Cerebellar cortex (tissue), 1 donor: Measurements from ENCODE around the gene RBP7.

Experiments
- DNase-seq: peaks from one replicate; pipeline ENCODE4 v3.0.0-alpha.2; 2015; ENCODE audit warnings: low spot score

The RBP7 gene

GRCh38 chr1:10031461-10031860 is 34.4 kb downstream of the RBP7 start:
- DNase-seq = peak; percentile 57

- DNase-seq = peak; percentile 98
These were observed 35.7 kb downstream of the RBP7 start, which contains the start of gene UBE4B for GRCh38 chr1:10032590-10033358. Gene UBE4B (plus strand): TSS chr1:10032958. CDS start chr1:10033671, 713 bp downstream.

- peak; percentile 53 for DNase-seq
These were observed 36.4 kb downstream of the RBP7 start for GRCh38 chr1:10033359-10033845.

- DNase-seq = no peak
These were observed 45.7 kb downstream of the RBP7 start for GRCh38 chr1:10042746-10043145.

GRCh38 chr1:10045480-10046355 is 48.7 kb downstream of the RBP7 start:
- peak; percentile 96 for DNase-seq

- DNase-seq = peak; percentile 80
These were observed 49.5 kb downstream of the RBP7 start for GRCh38 chr1:10046356-10047085.

GRCh38 chr1:10048601-10049000 is 51.6 kb downstream of the RBP7 start:
- peak; percentile 82 for DNase-seq

- no peak for DNase-seq
These were observed 53.6 kb downstream of the RBP7 start for GRCh38 chr1:10050611-10051010.

GRCh38 chr1:10051656-10052055 is 54.6 kb downstream of the RBP7 start:
- DNase-seq = no peak

- no peak for DNase-seq
These were observed 55.3 kb downstream of the RBP7 start for GRCh38 chr1:10052347-10052746.

- DNase-seq = no peak
These were observed 57.4 kb downstream of the RBP7 start for GRCh38 chr1:10054465-10054864.

- DNase-seq = no peak
These were observed 59.6 kb downstream of the RBP7 start for GRCh38 chr1:10056599-10056987.

- DNase-seq = no peak
These were observed 60.3 kb downstream of the RBP7 start for GRCh38 chr1:10057343-10057742.

- DNase-seq = no peak
These were observed 60.8 kb downstream of the RBP7 start for GRCh38 chr1:10057796-10058195.

- peak; percentile 78 for DNase-seq
These were observed 62.3 kb downstream of the RBP7 start for GRCh38 chr1:10059342-10059718.

- no peak for DNase-seq
These were observed 63.5 kb downstream of the RBP7 start for GRCh38 chr1:10060311-10061100.

- DNase-seq = no peak
These were observed 64.2 kb downstream of the RBP7 start for GRCh38 chr1:10061276-10061675.

GRCh38 chr1:10063878-10064277 is 66.8 kb downstream of the RBP7 start:
- DNase-seq = no peak

- no peak for DNase-seq
These were observed 67.7 kb downstream of the RBP7 start for GRCh38 chr1:10064416-10065343.

GRCh38 chr1:10065344-10065685 is 68.3 kb downstream of the RBP7 start:
- peak; percentile 36 for DNase-seq
